Neural progenitor cell (in vitro differentiated cells): ENCODE results near the gene TRH.

Source experiments
- CTCF ChIP-seq: fragments of 200-600 bp; sonication (generic); IDR thresholded peaks from 2 replicates; pipeline ENCODE4 v1.5.1; 2017; ENCODE audit warnings: antibody characterized with exemption, mild to moderate bottlenecking
- EZH2phosphoT487 ChIP-seq: fragments of 200-600 bp; sonication (generic); IDR thresholded peaks from 2 replicates; pipeline ENCODE4 v1.6.1; 2017; ENCODE audit warnings: antibody characterized with exemption

- no peak for TF ChIP-seq CTCF
- no peak for TF ChIP-seq EZH2phosphoT487
These were observed 36.2 kb upstream of the TRH start for GRCh38 chr3:129938140-129938930.
